Brain pericyte (primary cell): Measurements from ENCODE around the gene KRTAP10-8.
"Not testable (repeated sequence)": the region's sequence is repeated elsewhere in the genome, so short reads cannot be mapped to it uniquely, and the experiment has no call there.

Source experiments
- DNase-seq: peaks from one replicate; pipeline ENCODE4 v3.0.0-alpha.2; 2012; ENCODE audit warnings: low read depth, low spot score

The KRTAP10-8 gene, protein sequence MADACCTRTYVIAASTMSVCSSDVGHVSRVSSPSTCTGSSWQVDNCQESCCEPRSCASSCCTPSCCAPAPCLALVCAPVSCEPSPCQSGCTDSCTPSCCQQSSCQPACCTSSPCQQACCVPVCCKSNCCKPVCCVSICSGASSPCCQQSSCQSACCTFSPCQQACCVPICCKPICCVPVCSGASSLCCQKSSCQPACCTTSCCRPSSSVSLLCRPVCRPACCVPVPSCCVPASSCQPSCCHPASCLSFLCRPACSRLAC

DNA sequence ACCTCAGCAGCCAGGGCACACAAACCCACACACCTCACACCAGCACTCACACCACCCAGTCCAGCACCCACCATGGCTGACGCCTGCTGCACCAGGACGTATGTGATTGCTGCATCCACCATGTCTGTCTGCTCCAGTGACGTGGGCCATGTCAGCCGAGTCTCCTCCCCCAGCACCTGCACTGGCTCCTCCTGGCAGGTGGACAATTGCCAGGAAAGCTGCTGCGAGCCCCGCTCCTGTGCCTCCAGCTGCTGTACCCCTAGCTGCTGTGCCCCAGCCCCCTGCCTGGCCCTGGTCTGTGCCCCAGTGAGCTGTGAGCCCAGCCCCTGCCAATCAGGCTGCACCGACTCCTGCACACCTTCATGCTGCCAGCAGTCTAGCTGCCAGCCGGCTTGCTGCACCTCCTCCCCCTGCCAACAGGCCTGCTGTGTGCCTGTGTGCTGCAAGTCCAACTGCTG is at the start of gene KRTAP10-8:
Gene KRTAP10-8 (plus strand): TSS at position 51 of the 458 bp plus-strand sequence. CDS start 22 bp downstream, at position 73.
- no peak for DNase-seq

DNA sequence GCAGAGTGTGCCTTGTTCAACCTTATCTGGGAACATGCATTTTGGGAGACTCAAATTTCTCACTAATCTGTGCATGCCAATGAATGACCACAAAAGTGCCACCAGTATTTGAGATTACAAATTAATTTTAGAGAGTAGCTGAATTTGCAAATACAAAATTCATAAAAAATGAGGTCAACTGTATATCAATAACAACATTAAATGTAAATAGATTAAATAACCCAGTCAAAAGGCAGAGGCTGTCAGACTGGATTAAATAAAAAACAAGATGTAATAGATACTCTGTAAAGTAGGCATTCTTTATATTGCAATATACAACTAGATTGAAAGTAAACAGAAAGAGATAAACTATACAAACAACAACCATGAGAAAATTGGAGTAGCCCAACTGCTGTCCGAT is 47.8 kb upstream of the KRTAP10-8 start:
- DNase-seq = no peak

DNA sequence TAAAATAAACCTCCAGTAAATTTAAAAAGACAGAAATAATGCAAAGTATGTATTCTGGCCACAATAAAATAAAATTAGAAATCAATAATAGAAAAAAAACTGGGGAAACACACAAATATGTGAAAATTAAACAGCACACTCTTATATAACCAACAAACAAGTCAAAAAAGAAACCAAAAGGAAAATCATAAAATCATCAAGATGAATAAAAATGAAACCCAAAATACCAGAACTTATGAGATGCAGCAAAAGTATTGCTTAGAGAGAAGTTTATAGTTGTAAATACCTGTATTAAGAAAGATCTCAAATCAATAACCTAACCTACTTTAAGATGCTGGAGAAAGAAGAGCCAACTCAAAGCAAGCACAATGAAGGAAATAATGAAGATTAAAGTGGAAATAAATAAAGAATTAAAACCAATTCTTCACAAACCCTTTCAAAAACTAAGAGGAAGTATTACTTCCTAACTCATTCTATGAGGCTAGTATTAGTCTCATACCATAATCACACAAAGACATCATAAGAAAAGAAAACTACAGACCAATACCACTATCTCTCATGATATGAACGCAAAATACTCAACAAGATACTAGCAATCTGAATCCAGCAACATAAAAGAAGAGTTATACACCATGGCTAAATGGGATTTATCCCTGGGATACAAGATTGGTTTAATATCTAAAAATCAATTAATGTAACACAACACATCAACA is 46.8 kb upstream of the KRTAP10-8 start:
- DNase-seq = no peak

DNA sequence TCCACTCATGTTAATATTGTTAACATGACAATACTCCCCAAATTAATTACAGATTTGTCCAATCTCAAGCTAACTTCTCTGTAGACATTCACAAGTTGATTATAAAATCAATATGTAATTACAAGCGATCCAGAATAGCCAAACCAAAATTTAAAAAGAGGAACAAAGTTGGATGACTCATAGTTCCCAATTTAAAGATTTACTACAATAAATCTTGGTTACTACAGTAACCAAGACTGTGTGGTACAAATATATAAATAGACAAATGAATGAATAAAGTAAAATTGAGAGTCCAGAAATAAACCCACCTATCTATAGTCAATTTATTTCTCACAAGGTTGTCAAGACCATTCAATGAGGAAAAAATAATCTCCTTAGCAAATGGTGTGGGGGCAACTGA is 45.5 kb upstream of the KRTAP10-8 start:
- no peak for DNase-seq

DNA sequence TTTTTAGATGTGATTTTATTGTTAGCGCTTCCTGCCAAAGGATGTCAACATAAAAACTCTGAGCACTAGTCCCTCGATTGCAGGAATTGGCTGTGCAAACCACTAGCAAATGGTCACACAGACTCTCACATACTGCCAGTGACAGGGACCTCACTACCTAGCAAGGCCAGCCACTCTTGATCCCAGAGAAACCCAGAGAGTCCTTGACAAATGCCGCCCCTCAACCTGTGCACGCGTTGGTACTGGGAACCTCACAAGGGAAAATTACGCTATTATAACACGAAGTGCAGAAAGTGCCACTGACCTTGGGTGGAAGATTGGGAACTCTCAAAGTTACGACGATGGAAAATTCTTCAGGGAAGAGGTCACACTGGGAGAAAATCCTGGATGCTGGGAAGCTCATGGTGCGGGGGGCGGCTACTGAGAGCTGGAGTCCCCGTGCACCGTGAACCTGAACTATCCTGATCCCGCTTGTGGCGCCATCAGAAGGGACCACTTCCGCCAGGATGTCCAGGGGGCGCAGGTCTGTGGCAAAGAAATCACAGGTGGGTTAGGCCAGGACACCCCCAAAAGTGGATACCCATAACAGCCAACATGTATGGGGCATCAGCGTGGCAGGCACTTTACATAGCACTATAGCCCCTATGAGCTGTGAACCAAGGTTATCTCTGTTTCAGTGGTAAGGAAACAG is 44.3 kb upstream of the KRTAP10-8 start:
- DNase-seq = no peak

DNA sequence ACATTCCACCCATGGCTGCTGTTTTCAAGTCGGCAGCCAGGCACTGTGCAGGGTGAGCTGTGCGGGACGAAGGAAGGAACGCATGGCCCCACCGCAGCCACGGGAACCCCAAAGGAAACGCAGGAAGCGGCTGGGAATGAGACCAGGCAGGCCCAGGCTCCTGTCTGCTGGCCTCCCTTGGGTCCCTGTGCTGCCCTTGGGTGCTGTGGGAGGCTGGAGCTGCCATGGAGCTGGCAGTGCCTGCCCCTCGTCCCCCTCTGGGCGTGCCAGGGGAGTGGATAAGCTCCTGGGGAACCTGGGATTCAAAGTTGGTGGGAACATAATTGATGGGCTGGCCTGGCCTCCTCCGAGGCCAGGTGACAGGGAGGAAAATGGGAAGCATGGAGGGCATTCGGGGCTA is 43.6 kb upstream of the KRTAP10-8 start:
- DNase-seq = no peak

DNA sequence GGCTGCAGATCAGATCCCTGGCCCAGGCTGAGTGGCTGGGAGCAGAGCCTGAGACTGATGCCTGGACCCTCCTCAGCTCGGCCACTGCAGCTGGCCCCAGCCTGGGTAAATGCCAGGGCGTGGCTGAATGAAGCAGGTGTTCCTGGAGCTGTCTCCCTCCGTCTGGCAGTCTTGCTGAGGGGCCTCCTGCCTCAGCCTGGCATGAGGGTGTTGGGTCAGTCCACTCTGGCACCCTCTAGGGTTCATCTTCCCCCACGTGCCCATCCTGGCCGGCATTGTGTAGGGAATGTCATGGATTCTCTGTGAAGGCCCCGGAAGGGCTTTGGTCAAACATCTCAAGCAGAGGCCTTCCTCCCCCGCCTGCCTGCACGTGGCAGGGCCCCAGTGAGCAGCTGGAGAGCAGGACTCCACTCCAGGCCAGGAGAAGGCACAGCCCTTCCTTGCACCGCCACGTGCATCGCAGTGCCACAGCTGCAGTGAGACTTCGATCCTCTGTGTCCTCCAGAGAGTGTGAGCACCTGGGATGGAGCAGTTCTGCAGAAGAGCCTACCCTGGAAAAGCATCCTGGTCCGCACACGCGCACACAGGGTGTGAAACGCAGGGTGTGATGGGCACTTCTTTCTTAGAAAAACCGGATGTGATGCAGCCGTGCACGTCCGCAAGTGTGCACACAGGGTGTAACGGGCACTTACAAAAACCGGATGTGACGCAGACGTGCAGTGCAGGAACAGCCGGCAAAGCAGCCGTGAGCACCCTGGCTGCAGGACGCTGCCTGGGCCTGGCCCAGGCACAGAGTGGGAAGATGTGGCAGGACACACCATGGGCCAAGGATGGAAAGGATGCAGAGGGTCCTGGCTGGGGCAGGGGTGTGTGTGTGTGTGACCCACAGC is 43.0 kb upstream of the KRTAP10-8 start:
- no peak for DNase-seq

DNA sequence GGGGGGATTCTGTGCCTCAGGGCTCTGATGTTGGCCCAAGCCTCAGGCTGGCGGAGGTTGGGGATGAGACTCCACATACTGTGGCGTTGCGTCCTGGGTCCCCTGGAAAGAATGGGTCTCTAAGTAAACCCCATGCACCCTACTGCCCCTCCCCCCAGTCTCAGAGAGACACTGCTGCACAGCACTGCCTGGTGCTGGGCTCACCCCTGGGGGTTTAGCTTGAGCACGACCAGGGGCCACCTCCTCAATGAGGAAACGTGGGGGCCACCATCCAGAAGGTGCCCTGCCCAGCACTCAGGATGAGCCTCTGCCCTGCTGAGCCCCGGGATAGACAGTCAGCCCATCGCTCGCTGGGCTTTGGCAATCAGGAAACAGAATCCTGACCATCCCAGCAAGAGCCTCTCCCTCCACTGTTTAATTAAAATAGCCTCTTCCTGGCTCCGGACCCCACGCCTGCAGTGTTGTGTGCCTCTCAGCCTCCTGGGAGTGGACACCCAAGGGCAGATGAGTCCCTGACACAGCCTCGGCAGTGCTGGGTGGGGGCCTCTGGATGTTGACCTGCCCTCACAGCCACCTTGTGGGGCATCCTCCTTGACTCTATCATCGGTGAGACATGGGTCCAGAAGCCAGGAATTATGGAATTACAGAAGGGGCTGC is 41.9 kb upstream of the KRTAP10-8 start:
- DNase-seq = no peak

DNA sequence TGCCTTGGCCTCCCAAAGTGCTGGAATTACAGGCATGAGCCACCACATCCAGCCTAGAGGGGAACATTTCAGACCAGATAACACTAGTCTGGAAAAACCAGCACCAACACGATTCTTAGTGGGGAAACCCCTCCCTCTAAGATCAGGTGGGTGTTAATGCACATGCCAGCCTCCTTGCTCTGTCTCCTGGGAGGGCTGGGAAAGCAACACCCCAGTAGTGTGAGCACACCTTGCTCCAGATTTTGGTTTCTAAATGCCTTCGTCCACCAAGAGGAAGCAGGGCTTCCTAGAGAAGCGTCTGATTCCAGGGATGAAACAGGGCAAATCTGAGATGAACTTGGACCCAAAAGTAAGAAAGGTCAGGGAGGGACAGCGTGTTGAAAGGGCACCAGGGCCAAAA is 40.6 kb upstream of the KRTAP10-8 start:
- DNase-seq = no peak

DNA sequence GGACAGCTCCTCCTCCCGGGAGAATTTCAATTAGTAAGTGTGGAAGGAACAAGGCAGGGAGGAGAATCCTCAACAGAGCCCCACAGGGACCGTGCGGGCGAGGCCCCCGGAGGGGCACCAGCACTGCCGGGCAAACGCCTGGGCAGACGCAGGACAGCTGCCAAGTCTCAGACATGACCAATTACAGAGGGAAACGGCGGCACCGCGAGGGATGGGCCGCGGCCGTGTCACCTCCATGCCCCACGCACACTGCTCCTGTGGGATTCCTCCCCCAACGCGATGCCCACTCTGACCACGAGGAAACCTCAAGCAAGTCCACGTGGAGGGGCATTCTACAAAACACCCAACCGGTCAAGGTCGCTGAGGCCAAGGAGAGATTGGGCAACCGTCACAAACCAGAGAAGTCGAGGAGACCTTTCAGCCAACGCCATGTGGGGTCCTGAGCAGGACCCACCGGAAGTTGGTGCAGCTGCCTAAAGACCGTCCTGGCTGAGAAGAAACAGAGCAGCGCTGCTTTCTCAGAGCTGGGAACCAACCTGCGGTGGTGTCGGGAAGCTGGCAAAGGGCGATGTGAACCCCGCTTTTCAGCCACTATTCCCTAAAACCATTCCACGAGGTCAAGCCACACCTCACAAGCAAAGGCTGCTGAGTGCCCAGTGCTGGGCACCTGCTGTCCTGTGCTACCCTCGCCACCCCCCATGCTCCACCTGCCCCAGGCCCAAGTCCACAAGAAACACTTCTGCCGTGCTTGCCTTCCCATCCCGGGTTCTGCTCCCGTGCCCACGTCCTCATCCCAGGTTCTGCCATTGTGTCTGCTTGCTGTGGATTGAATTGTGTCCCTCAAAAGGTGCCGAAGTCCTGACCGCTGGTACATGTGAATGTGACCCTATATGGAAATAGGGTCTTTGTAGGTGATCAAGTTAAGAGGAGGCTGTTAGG is 39.8 kb upstream of the KRTAP10-8 start:
- no peak for DNase-seq

DNA sequence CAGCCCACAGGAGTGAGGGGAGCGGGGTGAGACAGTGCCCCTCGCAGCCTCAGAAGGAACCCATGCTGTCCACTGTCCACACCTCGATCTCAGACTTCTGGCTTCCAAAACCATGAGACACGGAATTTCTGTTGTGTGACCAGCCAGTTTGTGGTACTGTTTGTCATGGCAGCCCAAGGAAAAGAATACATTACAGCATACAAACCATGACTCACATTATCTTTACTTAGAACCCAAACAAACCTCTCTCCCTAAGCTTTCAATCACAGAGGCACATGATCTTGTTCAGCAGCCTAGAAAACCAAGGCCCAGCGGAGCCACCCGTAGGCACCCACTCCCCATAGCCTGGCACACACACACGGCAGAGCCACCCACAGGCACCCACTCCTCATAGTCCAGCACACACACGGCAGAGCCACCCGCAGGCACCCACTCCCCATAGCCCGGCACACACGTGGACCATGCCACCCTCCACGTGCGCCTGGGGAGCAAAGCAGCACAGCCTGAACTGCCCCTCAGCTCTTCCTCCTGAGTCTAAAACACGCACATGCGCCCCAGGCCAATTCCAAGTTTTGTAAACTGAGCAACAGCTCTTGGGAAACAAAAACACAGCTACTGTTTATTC is 38.8 kb upstream of the KRTAP10-8 start:
- no peak for DNase-seq

DNA sequence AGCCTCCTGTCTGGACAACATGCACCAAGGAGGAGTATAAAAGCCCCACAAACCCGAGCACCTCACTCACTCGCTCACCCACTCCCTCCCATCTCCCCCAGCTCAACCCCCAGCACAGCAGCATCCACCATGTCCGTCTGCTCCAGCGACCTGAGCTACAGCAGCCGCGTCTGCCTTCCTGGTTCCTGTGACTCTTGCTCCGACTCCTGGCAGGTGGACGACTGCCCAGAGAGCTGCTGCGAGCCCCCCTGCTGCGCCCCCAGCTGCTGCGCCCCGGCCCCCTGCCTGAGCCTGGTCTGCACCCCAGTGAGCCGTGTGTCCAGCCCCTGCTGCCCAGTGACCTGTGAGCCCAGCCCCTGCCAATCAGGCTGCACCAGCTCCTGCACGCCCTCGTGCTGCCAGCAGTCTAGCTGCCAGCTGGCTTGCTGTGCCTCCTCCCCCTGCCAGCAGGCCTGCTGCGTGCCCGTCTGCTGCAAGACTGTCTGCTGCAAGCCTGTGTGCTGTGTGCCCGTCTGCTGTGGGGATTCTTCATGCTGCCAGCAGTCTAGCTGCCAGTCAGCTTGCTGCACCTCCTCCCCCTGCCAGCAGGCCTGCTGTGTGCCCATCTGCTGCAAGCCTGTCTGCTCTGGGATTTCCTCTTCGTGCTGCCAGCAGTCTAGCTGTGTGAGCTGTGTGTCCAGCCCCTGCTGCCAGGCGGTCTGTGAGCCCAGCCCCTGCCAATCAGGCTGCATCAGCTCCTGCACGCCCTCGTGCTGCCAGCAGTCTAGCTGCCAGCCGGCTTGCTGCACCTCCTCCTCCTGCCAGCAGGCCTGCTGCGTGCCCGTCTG is 38.0 kb upstream of the KRTAP10-8 start, which contains the start of gene KRTAP10-4:
Gene KRTAP10-4 (plus strand): TSS at position 100 of the 827 bp plus-strand sequence. CDS start 30 bp downstream, at position 130.
- not testable (repeated sequence) for DNase-seq

DNA sequence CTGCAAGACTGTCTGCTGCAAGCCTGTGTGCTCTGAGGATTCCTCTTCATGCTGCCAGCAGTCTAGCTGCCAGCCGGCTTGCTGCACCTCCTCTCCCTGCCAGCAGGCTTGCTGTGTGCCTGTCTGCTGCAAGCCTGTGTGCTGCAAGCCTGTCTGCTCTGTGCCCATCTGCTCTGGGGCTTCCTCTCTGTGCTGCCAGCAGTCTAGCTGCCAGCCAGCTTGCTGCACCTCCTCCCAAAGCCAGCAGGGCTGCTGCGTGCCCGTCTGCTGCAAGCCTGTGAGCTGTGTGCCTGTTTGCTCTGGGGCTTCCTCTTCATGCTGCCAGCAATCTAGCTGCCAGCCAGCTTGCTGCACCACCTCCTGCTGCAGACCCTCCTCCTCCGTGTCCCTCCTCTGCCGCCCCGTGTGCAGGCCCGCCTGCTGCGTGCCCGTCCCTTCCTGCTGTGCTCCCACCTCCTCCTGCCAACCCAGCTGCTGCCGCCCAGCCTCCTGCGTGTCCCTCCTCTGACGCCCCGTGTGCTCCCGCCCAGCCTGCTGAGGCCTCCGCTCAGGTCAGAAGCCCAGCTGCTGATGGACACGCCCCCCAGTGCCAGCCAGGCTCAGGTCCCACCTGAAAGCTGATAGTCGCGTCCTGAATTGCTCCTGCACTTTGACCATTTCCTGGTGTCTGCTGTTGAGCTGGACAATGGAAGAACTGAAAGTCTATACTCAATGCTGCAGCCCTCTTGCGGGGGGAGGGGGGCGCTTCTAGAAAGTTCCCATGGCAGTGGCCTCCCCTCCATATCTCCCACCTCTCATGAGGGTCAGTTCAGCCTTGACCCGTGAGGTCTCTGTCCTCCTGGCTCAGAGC is 37.2 kb upstream of the KRTAP10-8 start:
- no peak for DNase-seq

DNA sequence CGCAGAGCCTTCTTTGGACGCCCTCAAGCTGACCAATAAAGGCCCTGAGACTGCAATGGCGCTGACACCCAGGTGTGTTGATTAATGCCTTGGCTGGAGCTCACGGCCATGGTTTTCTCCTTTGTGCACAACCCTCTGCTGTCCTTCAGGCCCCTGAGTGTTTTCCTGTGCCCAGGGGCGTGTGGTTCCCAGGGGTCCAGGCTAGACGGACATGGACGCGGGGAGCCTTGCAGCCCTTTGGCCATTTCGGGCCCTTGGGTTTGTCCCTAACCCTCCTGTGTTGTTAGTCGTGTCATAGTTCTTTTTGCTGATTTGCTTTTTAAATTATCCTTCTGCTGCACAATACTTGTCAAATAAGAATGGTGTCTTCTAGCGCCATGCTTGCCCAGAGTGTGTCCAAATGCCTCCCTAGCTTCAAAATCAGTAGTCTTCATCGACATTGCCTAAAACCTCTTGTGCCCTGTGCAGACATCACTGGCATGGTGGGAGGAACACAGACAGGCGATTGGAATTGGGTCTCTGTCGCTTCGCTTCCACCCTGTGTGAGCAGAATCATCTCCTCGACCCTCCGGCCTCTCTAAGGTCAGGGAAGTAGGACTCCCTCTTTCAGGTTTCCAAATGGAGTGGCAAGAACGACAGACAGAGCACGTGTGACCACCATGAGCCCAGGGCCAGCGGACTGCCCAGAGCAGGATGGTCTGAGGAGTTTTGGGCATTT is 36.4 kb upstream of the KRTAP10-8 start:
- no peak for DNase-seq

DNA sequence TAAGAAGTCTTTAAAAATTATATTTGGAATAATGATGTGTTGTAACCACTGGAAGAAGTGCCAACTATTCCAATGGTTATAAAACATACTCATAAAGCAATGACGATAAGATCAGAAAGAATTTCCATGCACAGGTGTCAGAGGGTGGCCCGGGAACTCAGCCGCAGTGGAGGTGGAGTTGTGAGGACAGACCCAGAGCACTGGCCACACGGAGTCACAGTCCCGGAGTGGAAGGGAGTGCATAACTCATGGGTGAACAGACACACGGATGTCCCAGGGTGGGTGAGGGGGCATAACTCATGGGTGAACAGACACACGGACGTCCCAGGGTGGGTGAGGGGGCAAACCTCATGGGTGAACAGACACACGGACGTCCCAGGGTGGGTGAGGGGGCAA is 35.9 kb upstream of the KRTAP10-8 start:
- DNase-seq = no peak

DNA sequence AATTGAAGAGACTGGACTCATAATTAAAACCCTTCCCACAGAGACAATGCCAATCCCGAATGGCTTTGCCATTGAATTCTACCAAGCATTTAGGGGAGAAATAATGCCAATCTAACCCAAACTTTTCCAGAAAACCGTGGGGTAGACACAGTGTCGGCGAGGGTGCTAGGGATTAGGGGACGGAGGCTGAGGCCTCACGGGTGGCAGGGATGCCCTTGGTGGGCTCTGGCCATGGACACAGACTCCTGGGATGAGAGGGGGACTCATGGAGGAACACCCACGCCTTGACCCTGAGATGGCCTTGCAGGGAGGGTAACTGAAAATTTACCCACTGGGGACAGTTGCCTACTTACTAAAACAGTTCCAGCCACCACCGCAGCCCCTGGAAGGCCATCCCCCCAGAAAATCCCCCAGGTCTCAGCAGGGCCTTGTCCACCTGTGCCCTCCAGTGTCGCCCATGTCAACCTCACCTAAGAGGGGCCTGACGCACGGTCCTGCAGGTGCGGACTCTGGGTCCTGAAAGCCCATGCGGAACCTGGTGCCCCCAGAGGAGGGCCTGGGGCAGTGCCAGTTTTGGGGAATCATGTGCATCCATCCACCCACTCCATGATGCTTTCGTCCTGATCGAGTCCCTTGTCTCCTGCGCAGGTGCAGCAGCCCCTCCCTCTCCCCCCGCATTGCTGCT is 33.4 kb upstream of the KRTAP10-8 start:
- no peak for DNase-seq
